Right lobe of liver (tissue), 6 donors: ENCODE data around the gene VSNL1. TPM values are rescaled to one million over a fixed set of nuclear protein-coding genes. Genes with fewer than 3 reads are reported as not detected.

ENCODE experiments used
- ATAC-seq, 4 donors: fragments of 200-7000 bp; cut with Tn5 transposase; one replicate each; pipeline ENCODE4 v1.9.1; 2020; ENCODE audit warnings: mild to moderate bottlenecking in 4 of 4, moderate library complexity in 4 of 4
- DNase-seq, 3 donors: peaks; one replicate each; pipeline ENCODE4 v3.0.0-alpha.2; 2020
- H3K27ac ChIP-seq, 3 donors: fragments of 200-600 bp; one replicate each; pipeline ENCODE4 v1.8.0; 2022
- H3K27me3 ChIP-seq, 2 donors: fragments of 200-600 bp; one replicate each; pipeline ENCODE4 v1.8.0; 2022
- H3K36me3 ChIP-seq, 4 donors: fragments of 200-600 bp; sonication (generic) in 1 of 4; one replicate each; pipeline versions ENCODE4 v1.5.1 to v1.8.0; 2017 to 2022; ENCODE audit warnings: control low read depth in 1 of 4
- H3K4me1 ChIP-seq, 4 donors: fragments of 200-600 bp; sonication (generic) in 1 of 4; one replicate each; pipeline versions ENCODE4 v1.5.1 to v1.8.0; 2017 to 2022; ENCODE audit warnings: control low read depth in 1 of 4
- H3K4me3 ChIP-seq, 3 donors: fragments of 200-600 bp; one replicate each; pipeline ENCODE4 v1.8.0; 2022
- H3K9me3 ChIP-seq, 4 donors: fragments of 200-600 bp; sonication (generic) in 1 of 4; one replicate each; pipeline versions ENCODE4 v1.5.1 to v1.8.0; 2017 to 2022; ENCODE audit warnings: control low read depth in 1 of 4
- POLR2A ChIP-seq: fragments of 450-650 bp; IDR thresholded peaks from one replicate; pipeline ENCODE4 v1.6.1; 2017; ENCODE audit warnings: antibody characterized with exemption, mild to moderate bottlenecking
- WGBS: methylation state at CpG from one replicate; pipeline ENCODE4 v1.1.6; 2018; ENCODE audit warnings: low coverage, low lambda C conversion rate; ENCODE audit not compliant: insufficient coverage; ENCODE audit errors: missing lambda C conversion rate; 5-methylcytosine and 5-hydroxymethylcytosine counted together
- intact Hi-C, 2 donors: fragments of 100-400 bp; cut with DNase I; formaldehyde crosslinking; loops; one replicate each; pipeline versions ENCODE4 v1.11.2 to v1.14.1; 2022
- total RNA-seq, 6 experiments: library from RNA; depleted of rRNA in 2 of 6; stranded (reverse); fragments of >200 nt in 2 of 6; fragmentation: NEBNext Ultra II Directional in 3 of 6; extraction: Animal tissue kit (Norgen Biotek cat#: 25700) in 3 of 6; gene quantifications; one replicate each; pipeline versions ENCODE4 v1.1.0 to v1.2.4, GENCODE V29; 2016 to 2023
- TF ChIP-seq, protein P1 (sequence below), 4 donors: fragments of 200-600 bp in 3 of 4; fragments of 450-650 bp in 1 of 4; IDR thresholded peaks; one replicate each; pipeline versions ENCODE4 v1.5.1 to v1.8.0; 2016 to 2022; ENCODE audit warnings: antibody characterized with exemption in 4 of 4, mild to moderate bottlenecking in 2 of 4
- donor health status: DM: no; HTN: yes; CAD: no.
- donor health status: DM: no; HTN: no; CAD: no.
- donor health status: DM: no; HTN: no; CAD: no.
- donor health status: DM: no; HTN: yes; CAD: no.
- donor health status: DM: no; HTN: yes; CAD: no.

The VSNL1 gene
- total RNA-seq, 6 experiments from 2014 or later = 2.1 to 12.1 (median 4.3) TPM

- Histone ChIP-seq H3K4me3 (no peak overlapping the region), H3K27me3 (no peaks in the 10 kb centered on the region), H3K36me3 (no peaks in the 10 kb centered on the region), H3K9me3 (no peaks in the 10 kb centered on the region), H3K27ac (no peak overlapping the region), H3K4me1 (no peaks in the 10 kb centered on the region)
- no peak for DNase-seq
- no peak for ATAC-seq
- intact Hi-C loops = no loop called here
- TF ChIP-seq POLR2A = no peak
- TF ChIP-seq, protein P1, sequence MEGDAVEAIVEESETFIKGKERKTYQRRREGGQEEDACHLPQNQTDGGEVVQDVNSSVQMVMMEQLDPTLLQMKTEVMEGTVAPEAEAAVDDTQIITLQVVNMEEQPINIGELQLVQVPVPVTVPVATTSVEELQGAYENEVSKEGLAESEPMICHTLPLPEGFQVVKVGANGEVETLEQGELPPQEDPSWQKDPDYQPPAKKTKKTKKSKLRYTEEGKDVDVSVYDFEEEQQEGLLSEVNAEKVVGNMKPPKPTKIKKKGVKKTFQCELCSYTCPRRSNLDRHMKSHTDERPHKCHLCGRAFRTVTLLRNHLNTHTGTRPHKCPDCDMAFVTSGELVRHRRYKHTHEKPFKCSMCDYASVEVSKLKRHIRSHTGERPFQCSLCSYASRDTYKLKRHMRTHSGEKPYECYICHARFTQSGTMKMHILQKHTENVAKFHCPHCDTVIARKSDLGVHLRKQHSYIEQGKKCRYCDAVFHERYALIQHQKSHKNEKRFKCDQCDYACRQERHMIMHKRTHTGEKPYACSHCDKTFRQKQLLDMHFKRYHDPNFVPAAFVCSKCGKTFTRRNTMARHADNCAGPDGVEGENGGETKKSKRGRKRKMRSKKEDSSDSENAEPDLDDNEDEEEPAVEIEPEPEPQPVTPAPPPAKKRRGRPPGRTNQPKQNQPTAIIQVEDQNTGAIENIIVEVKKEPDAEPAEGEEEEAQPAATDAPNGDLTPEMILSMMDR (IDR thresholded peaks at IDR 0.05) = no peak
These were observed 24.8 kb upstream of the VSNL1 start for GRCh38 chr2:17515652-17516051.

DNA sequence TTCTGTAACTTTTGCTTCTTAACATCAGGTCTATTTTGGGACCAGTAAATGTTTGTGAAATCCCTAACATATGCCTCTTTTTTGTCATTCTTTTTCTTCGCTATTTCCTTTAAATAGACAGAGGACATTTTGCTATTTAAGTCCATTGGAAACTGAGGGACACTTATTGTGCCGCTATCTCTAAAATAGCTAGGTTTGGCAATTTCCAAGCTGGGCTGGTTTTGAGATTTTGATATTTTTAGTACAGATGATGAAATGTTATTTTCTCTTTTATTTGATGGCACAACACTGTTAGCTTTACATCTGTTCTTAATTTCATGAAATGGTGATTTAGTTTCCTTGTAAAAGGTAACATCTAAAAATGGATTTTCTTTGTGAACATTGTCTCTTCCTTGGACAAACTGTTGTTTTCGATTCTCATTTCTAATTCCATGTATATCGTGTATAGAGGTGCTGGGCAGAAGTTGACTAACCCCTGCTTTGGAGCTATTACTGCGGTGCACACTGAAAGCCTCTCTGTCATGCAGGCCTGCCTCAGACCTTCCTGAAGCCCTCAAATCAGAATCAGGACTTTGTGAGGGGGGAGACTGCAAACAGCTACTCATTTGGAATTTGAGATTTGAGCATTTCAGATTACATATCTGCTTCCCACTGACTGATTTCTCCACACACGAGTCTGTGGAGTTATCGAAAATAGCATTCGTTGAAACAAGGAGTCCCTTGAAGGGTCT is 22.9 kb upstream of the VSNL1 start:
- ATAC-seq = peak; percentile 29 to 37 (median 34)
- intact Hi-C loops = no loop called here
- no peaks in the 10 kb centered on the region for H3K36me3 ChIP-seq
- H3K9me3 ChIP-seq = no peaks in the 10 kb centered on the region
- peak overlapping the region; percentile 39 to 78 (median 77) for H3K27ac ChIP-seq
- H3K27me3 ChIP-seq = no peaks in the 10 kb centered on the region
- TF ChIP-seq, protein P1 (IDR thresholded peaks at IDR 0.05) = no peak
- no peak for TF ChIP-seq POLR2A
- 31% methylated on average over 8 of the region's 8 CpGs for WGBS
- no peak for DNase-seq
- H3K4me3 ChIP-seq = peak overlapping the region; percentile 22 to 63 (median 55)
- no peaks in the 10 kb centered on the region for H3K4me1 ChIP-seq

DNA sequence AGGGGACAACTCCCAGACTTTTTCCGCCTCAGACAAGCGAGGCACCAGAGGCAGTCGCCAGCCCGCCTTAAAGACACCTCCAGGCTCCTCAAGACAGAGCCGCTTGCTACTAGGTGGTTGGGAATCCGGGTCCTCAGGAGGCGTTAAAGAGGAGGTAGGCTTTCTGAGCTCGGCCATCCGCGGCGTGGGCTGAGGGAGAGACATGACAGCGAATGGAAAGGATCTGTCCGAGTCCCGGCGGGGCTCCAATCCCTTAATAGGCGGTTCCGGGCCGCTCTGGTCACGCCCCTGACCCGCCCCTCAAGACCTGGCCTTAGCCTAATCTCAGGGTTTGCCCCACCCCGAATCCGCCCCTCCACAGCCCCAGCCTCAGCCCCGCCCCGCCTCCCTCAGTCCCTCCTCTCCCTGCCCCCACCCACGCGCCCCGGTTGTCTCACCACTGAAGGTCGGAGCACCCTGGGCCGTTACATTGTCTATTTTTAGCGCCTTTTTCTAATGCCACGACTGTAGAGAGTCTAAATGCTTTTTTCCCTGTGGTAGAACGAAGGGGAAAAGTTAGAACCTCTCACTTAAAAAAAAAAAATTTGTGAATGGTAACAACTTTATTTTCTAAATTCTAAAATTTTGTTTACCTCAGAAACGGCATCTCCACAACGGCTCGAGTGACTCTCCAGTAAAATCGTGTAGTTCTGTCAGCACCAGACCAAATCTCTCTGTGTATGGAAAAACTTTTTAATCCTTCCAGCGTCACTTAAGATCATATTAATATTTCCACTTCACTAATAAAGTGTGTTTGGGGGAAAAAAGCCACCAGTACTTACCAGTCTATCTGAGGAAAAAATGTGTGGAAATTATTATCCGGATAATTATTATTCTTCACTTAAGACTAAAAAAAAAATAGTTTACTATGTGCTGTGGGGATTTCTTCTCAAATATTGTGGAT is 22.0 kb upstream of the VSNL1 start, which contains the start of gene RAD51AP2:
TSS of gene RAD51AP2 (minus strand) at position 229 of the 943 bp plus-strand sequence. CDS start at position 204, 25 bp downstream.
- TF ChIP-seq, protein P1 (IDR thresholded peaks at IDR 0.05) = no peak
- TF ChIP-seq POLR2A = peak; percentile 71
- no peaks in the 10 kb centered on the region for H3K9me3 ChIP-seq
- DNase-seq (peak; percentile 90 to 91 (median 90)), ATAC-seq (peak; percentile 99 to 100 (median 100))
- peak within 1 kb of the TSS; percentile 22 to 63 (median 55) for H3K4me3 ChIP-seq
- H3K4me1 ChIP-seq = no peaks in the 10 kb centered on the region
- no peaks in the 10 kb centered on the region for H3K36me3 ChIP-seq
- H3K27me3 ChIP-seq = no peaks in the 10 kb centered on the region
- WGBS = 2% methylated on average over 23 of the region's 38 CpGs
- intact Hi-C loops = no loop called here
- H3K27ac ChIP-seq = peak within 1 kb of the TSS; percentile 39 to 78 (median 77)

DNA sequence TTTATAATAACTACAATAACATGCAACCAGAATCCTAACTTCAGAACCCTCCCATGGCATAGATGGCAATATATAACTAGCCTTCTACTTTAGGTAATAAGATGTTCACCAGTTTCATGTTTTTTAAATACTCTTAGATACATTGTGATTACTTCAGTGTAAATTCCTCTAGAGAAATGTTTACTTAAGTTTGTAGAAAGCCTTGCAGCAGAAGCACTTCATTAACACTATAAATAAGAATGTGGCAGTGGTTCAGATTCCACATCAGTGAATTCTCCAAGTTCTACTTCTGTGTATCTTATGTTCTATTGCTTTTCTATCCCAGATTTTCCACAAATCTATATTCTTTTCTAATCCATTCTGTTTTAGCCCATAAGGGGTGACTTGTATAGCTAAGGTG is 21.0 kb upstream of the VSNL1 start:
- DNase-seq (no peak), ATAC-seq (no peak)
- no peak for TF ChIP-seq POLR2A
- TF ChIP-seq, protein P1 (IDR thresholded peaks at IDR 0.05) = no peak
- no peak overlapping the region for H3K27ac ChIP-seq
- no peaks in the 10 kb centered on the region for H3K9me3 ChIP-seq
- H3K4me1 ChIP-seq = no peaks in the 10 kb centered on the region
- H3K4me3 ChIP-seq = no peak overlapping the region
- H3K27me3 ChIP-seq = no peaks in the 10 kb centered on the region
- intact Hi-C loops = no loop called here
- H3K36me3 ChIP-seq = no peaks in the 10 kb centered on the region
